Suppressor macrophage treated with lipopolysaccharide for 4 hours (primary cell): ENCODE data around the gene PATE3.

ENCODE experiments used
- DNase-seq: peaks from one replicate; pipeline ENCODE4 v3.0.0-alpha.2; 2020

The PATE3 gene

GRCh38 chr11:125787827-125788226 is at the start of gene PATE3:
Gene PATE3 (plus strand): TSS chr11:125788127. CDS start chr11:125788152, 25 bp downstream.
- no peak for DNase-seq

- DNase-seq = no peak
Measured at GRCh38 chr11:125740617-125741016, 47.3 kb upstream of the PATE3 start.

- no peak for DNase-seq
Measured at GRCh38 chr11:125743681-125744080, 44.2 kb upstream of the PATE3 start.

- DNase-seq = no peak
Measured at GRCh38 chr11:125745979-125746378, 41.9 kb upstream of the PATE3 start, which contains the start of gene PATE1. Gene PATE1 (plus strand): TSS chr11:125746279. CDS start chr11:125746305, 26 bp downstream.

GRCh38 chr11:125750629-125751028 is 37.3 kb upstream of the PATE3 start:
- DNase-seq = no peak

- no peak for DNase-seq
Measured at GRCh38 chr11:125756050-125756449, 31.9 kb upstream of the PATE3 start.

- no peak for DNase-seq
Measured at GRCh38 chr11:125762445-125762844, 25.5 kb upstream of the PATE3 start.

- no peak for DNase-seq
Measured at GRCh38 chr11:125763483-125763882, 24.4 kb upstream of the PATE3 start.

- DNase-seq = no peak
Measured at GRCh38 chr11:125766251-125766650, 21.7 kb upstream of the PATE3 start.

GRCh38 chr11:125768336-125769046 is 19.4 kb upstream of the PATE3 start:
- no peak for DNase-seq

- no peak for DNase-seq
Measured at GRCh38 chr11:125770583-125770982, 17.3 kb upstream of the PATE3 start.

- no peak for DNase-seq
Measured at GRCh38 chr11:125772834-125773505, 15.0 kb upstream of the PATE3 start.

- DNase-seq = no peak
Measured at GRCh38 chr11:125773516-125773915, 14.4 kb upstream of the PATE3 start.

- DNase-seq = no peak
Measured at GRCh38 chr11:125777309-125777708, 10.6 kb upstream of the PATE3 start.

GRCh38 chr11:125778728-125779127 is 9.2 kb upstream of the PATE3 start, which contains the start of gene PATE2:
Gene PATE2 (minus strand): TSS chr11:125778828. CDS start chr11:125778773, 55 bp downstream.
- no peak for DNase-seq

GRCh38 chr11:125784678-125785077 is 3.2 kb upstream of the PATE3 start:
- no peak for DNase-seq

GRCh38 chr11:125790825-125791224 is 2.9 kb downstream of the PATE3 start:
- DNase-seq = no peak

- no peak for DNase-seq
Measured at GRCh38 chr11:125797641-125798040, 9.7 kb downstream of the PATE3 start.

GRCh38 chr11:125799808-125800207 is 11.9 kb downstream of the PATE3 start:
- no peak for DNase-seq

GRCh38 chr11:125802387-125802786 is 14.5 kb downstream of the PATE3 start:
- no peak for DNase-seq

GRCh38 chr11:125807909-125808308 is 20.0 kb downstream of the PATE3 start:
- no peak for DNase-seq

GRCh38 chr11:125833016-125833415 is 45.1 kb downstream of the PATE3 start, which contains the start of gene PATE4:
Gene PATE4 (plus strand): TSS chr11:125833316. CDS start chr11:125833360, 44 bp downstream.
- DNase-seq = no peak

- no peak for DNase-seq
Measured at GRCh38 chr11:125835748-125836147, 47.8 kb downstream of the PATE3 start.
